Activated gamma-delta T cell treated with Interleukin-2 at 50 U/mL for 16 hours (primary cell): ENCODE results near the gene CFAP43.
"Not testable (repeated sequence)": the region's sequence is repeated elsewhere in the genome, so short reads cannot be mapped to it uniquely, and the experiment has no call there.

ENCODE experiments used
- DNase-seq: peaks from one replicate; pipeline ENCODE4 v3.0.0-alpha.2; 2020

The CFAP43 gene

GRCh38 chr10:104216631-104217030, 15.5 kb downstream of the CFAP43 start:
- DNase-seq = no peak

GRCh38 chr10:104209575-104210198, 22.5 kb downstream of the CFAP43 start:
- peak; percentile 32 for DNase-seq

GRCh38 chr10:104208730-104209129, 23.4 kb downstream of the CFAP43 start:
- no peak for DNase-seq

- DNase-seq = no peak
Observed at GRCh38 chr10:104202231-104202630, 29.9 kb downstream of the CFAP43 start.

GRCh38 chr10:104201636-104202035, 30.5 kb downstream of the CFAP43 start:
- no peak for DNase-seq

- DNase-seq = no peak
Observed at GRCh38 chr10:104199567-104199966, 32.6 kb downstream of the CFAP43 start.

- no peak for DNase-seq
Observed at GRCh38 chr10:104197364-104197763, 34.8 kb downstream of the CFAP43 start.

GRCh38 chr10:104195706-104196105, 36.5 kb downstream of the CFAP43 start:
- no peak for DNase-seq

- no peak for DNase-seq
Observed at GRCh38 chr10:104193787-104194186, 38.4 kb downstream of the CFAP43 start.

GRCh38 chr10:104190695-104191094, 41.5 kb downstream of the CFAP43 start:
- DNase-seq = no peak

GRCh38 chr10:104183682-104184081, 48.5 kb downstream of the CFAP43 start:
- DNase-seq = no peak

GRCh38 chr10:104174136-104174535, 58.0 kb downstream of the CFAP43 start:
- DNase-seq = not testable (repeated sequence)

- DNase-seq = no peak
Observed at GRCh38 chr10:104170610-104171254, 61.4 kb downstream of the CFAP43 start.

- no peak for DNase-seq
Observed at GRCh38 chr10:104155591-104155990, 76.6 kb downstream of the CFAP43 start.

GRCh38 chr10:104151737-104152136, 80.4 kb downstream of the CFAP43 start:
- DNase-seq = no peak

GRCh38 chr10:104150139-104150538, 82.0 kb downstream of the CFAP43 start:
- no peak for DNase-seq

GRCh38 chr10:104146882-104147281, 85.3 kb downstream of the CFAP43 start:
- DNase-seq = no peak

GRCh38 chr10:104144931-104145330, 87.2 kb downstream of the CFAP43 start:
- DNase-seq = no peak

GRCh38 chr10:104143829-104144228, 88.3 kb downstream of the CFAP43 start:
- DNase-seq = no peak

GRCh38 chr10:104142081-104142480, 90.1 kb downstream of the CFAP43 start:
- no peak for DNase-seq

- no peak for DNase-seq
Observed at GRCh38 chr10:104139221-104139620, 92.9 kb downstream of the CFAP43 start.

GRCh38 chr10:104138131-104138530, 94.0 kb downstream of the CFAP43 start:
- no peak for DNase-seq

GRCh38 chr10:104130041-104130440, 102.1 kb downstream of the CFAP43 start:
- no peak for DNase-seq

- DNase-seq = no peak
Observed at GRCh38 chr10:104128214-104128613, 104.0 kb downstream of the CFAP43 start.

GRCh38 chr10:104127411-104127810, 104.8 kb downstream of the CFAP43 start:
- DNase-seq = peak; percentile 5
